Esophagus muscularis mucosa (tissue), 4 donors: ENCODE results near the gene TRIM45.
"Not testable (repeated sequence)": the region's sequence is repeated elsewhere in the genome, so short reads cannot be mapped to it uniquely, and the experiment has no call there.

ENCODE experiments used
- EP300 ChIP-seq: sonication (generic); formaldehyde crosslinking; IDR thresholded peaks from one replicate; pipeline ENCODE4 v1.6.1; 2017; ENCODE audit warnings: antibody characterized with exemption
- POLR2A ChIP-seq: fragments of 450-650 bp; IDR thresholded peaks from one replicate; pipeline ENCODE4 v1.6.1; 2017; ENCODE audit warnings: antibody characterized with exemption, moderate library complexity, mild to moderate bottlenecking, low read depth
- POLR2AphosphoS5 ChIP-seq, 2 donors: sonication (generic); formaldehyde crosslinking; IDR thresholded peaks; one replicate each; pipeline ENCODE4 v1.6.1; 2017; ENCODE audit warnings: antibody characterized with exemption in 2 of 2
- TF ChIP-seq, protein P1 (sequence below), 3 experiments: fragments of 200-600 bp in 2 of 3; fragments of 450-650 bp in 1 of 3; sonication (generic) in 2 of 3; IDR thresholded peaks; one replicate each; pipeline ENCODE4 v1.5.1; 2017 to 2019; ENCODE audit warnings: antibody characterized with exemption in 3 of 3, mild to moderate bottlenecking in 2 of 3, moderate library complexity in 1 of 3

DNA sequence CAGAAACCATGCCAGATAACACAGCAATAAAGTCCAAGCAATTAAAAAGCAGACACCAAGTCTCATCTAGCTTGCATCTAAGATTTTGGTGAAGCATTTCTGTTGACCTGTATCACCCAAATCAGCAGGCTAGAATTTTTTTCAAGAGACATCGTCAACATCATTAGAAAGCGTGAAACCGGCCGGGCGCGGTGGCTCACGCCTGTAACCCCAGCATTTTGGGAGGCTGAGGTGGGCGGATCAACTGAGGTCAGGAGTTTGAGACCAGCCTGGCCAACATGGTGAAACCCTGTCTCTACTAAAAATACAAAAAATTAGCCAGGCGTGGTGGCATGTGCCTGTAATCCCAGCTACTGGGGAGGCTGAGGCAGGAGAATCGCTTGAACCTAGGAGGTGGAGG is 2.4 kb downstream of the TRIM45 start:
- TF ChIP-seq, protein P1, sequence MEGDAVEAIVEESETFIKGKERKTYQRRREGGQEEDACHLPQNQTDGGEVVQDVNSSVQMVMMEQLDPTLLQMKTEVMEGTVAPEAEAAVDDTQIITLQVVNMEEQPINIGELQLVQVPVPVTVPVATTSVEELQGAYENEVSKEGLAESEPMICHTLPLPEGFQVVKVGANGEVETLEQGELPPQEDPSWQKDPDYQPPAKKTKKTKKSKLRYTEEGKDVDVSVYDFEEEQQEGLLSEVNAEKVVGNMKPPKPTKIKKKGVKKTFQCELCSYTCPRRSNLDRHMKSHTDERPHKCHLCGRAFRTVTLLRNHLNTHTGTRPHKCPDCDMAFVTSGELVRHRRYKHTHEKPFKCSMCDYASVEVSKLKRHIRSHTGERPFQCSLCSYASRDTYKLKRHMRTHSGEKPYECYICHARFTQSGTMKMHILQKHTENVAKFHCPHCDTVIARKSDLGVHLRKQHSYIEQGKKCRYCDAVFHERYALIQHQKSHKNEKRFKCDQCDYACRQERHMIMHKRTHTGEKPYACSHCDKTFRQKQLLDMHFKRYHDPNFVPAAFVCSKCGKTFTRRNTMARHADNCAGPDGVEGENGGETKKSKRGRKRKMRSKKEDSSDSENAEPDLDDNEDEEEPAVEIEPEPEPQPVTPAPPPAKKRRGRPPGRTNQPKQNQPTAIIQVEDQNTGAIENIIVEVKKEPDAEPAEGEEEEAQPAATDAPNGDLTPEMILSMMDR (IDR thresholded peaks at IDR 0.05) = not testable (repeated sequence)
- TF ChIP-seq POLR2AphosphoS5 (IDR thresholded peaks at IDR 0.05); POLR2A; EP300: not testable (repeated sequence)
